HEK293 (cell line): ENCODE measurements around the gene ERH.

Source experiments
- GLI2 ChIP-seq: fragments of 450-650 bp; formaldehyde crosslinking; IDR thresholded peaks from 2 replicates; pipeline ENCODE4; 2017; ENCODE audit warnings: missing biosample characterization, missing genetic modification characterization, low read depth, borderline replicate concordance
- GLIS1 ChIP-seq: fragments of 450-650 bp; formaldehyde crosslinking; IDR thresholded peaks from 2 replicates; pipeline ENCODE4 v1.5.1; 2016; ENCODE audit warnings: missing biosample characterization, missing genetic modification characterization
- HOXD13 ChIP-seq: sonication (generic); formaldehyde crosslinking; IDR thresholded peaks from 2 replicates; pipeline ENCODE4 v1.8.0; 2022; ENCODE audit warnings: missing genetic modification reagents, borderline replicate concordance
- IKZF3 ChIP-seq: fragments of 450-650 bp; IDR thresholded peaks from 2 replicates; pipeline ENCODE4 v1.5.0; 2018; ENCODE audit warnings: missing biosample characterization, mild to moderate bottlenecking, missing genetic modification characterization, moderate library complexity
- KLF7 ChIP-seq: fragments of 450-650 bp; formaldehyde crosslinking; IDR thresholded peaks from 2 replicates; pipeline ENCODE4 v1.5.1; 2016; ENCODE audit warnings: missing biosample characterization, missing genetic modification characterization, borderline replicate concordance
- KLF8 ChIP-seq: fragments of 450-650 bp; formaldehyde crosslinking; IDR thresholded peaks from 2 replicates; pipeline ENCODE4 v1.5.1; 2016; ENCODE audit warnings: missing biosample characterization, missing genetic modification characterization
- OSR2 ChIP-seq: fragments of 450-650 bp; formaldehyde crosslinking; IDR thresholded peaks from 2 replicates; pipeline ENCODE4 v1.5.1; 2016; ENCODE audit warnings: missing biosample characterization, missing genetic modification characterization
- PRDM1 ChIP-seq: fragments of 450-650 bp; formaldehyde crosslinking; IDR thresholded peaks from 2 replicates; pipeline ENCODE4; 2016; ENCODE audit warnings: missing biosample characterization, missing genetic modification characterization
- SP2 ChIP-seq: fragments of 450-650 bp; formaldehyde crosslinking; IDR thresholded peaks from 2 replicates; pipeline ENCODE4 v1.5.1; 2016; ENCODE audit warnings: missing biosample characterization, missing genetic modification characterization
- TCF7L2 ChIP-seq: IDR thresholded peaks from 2 replicates; pipeline ENCODE4 v1.6.1; 2011; ENCODE audit warnings: low read depth, mild to moderate bottlenecking, inconsistent platforms, low read length, moderate library complexity, borderline replicate concordance
- ZBTB20 ChIP-seq: fragments of 450-650 bp; formaldehyde crosslinking; IDR thresholded peaks from 2 replicates; pipeline ENCODE4 v1.5.1; 2016; ENCODE audit warnings: missing biosample characterization, missing genetic modification characterization
- ZEB2 ChIP-seq: fragments of 450-650 bp; formaldehyde crosslinking; IDR thresholded peaks from 2 replicates; pipeline ENCODE4 v1.5.1; 2016; ENCODE audit warnings: missing biosample characterization, missing genetic modification characterization
- ZFHX2 ChIP-seq: fragments of 450-650 bp; formaldehyde crosslinking; conservative IDR thresholded peaks from 2 replicates; pipeline ENCODE4 v1.5.1; 2016; ENCODE audit warnings: missing biosample characterization, missing genetic modification characterization
- ZFP41 ChIP-seq: fragments of 450-650 bp; formaldehyde crosslinking; IDR thresholded peaks from 2 replicates; pipeline ENCODE4 v1.5.1; 2016; ENCODE audit warnings: missing biosample characterization, missing genetic modification characterization, borderline replicate concordance
- ZNF169 ChIP-seq: fragments of 450-650 bp; formaldehyde crosslinking; IDR thresholded peaks from 2 replicates; pipeline ENCODE4 v1.5.1; 2016; ENCODE audit warnings: missing biosample characterization, missing genetic modification characterization
- ZNF214 ChIP-seq: fragments of 450-650 bp; formaldehyde crosslinking; IDR thresholded peaks from 2 replicates; pipeline ENCODE4 v1.5.1; 2017; ENCODE audit warnings: missing biosample characterization, mild to moderate bottlenecking, missing genetic modification characterization, borderline replicate concordance
- ZNF324 ChIP-seq: fragments of 450-650 bp; formaldehyde crosslinking; IDR thresholded peaks from 2 replicates; pipeline ENCODE4 v1.5.1; 2016; ENCODE audit warnings: missing biosample characterization, missing genetic modification characterization
- ZNF366 ChIP-seq: fragments of 450-650 bp; formaldehyde crosslinking; conservative IDR thresholded peaks from 2 replicates; pipeline ENCODE4 v1.5.1; 2016; ENCODE audit warnings: missing biosample characterization, missing genetic modification characterization
- ZNF48 ChIP-seq: fragments of 450-650 bp; formaldehyde crosslinking; IDR thresholded peaks from 2 replicates; pipeline ENCODE4 v1.5.1; 2016; ENCODE audit warnings: missing biosample characterization, missing genetic modification characterization
- ZNF501 ChIP-seq: fragments of 450-650 bp; formaldehyde crosslinking; IDR thresholded peaks from 2 replicates; pipeline ENCODE4 v1.5.1; 2016; ENCODE audit warnings: missing biosample characterization, missing genetic modification characterization
- ZNF530 ChIP-seq: fragments of 450-650 bp; formaldehyde crosslinking; IDR thresholded peaks from 2 replicates; pipeline ENCODE4 v1.5.1; 2016; ENCODE audit warnings: low read depth, missing biosample characterization, missing genetic modification characterization
- ZNF548 ChIP-seq: fragments of 450-650 bp; formaldehyde crosslinking; IDR thresholded peaks from 2 replicates; pipeline ENCODE4 v1.5.1; 2016; ENCODE audit warnings: missing biosample characterization, missing genetic modification characterization
- ZNF558 ChIP-seq: fragments of 450-650 bp; formaldehyde crosslinking; IDR thresholded peaks from 2 replicates; pipeline ENCODE4 v1.5.1; 2016; ENCODE audit warnings: missing biosample characterization, missing genetic modification characterization
- ZSCAN23 ChIP-seq: fragments of 450-650 bp; formaldehyde crosslinking; IDR thresholded peaks from 2 replicates; pipeline ENCODE4 v1.5.1; 2016; ENCODE audit warnings: missing biosample characterization, missing genetic modification characterization
- TF ChIP-seq, protein P1 (sequence below): fragments of 450-650 bp; formaldehyde crosslinking; optimal IDR thresholded peaks from 2 replicates; pipeline ENCODE3; 2016; ENCODE audit warnings: missing biosample characterization, mild to moderate bottlenecking, missing genetic modification characterization
- TF ChIP-seq, protein P2 (sequence below): fragments of 450-650 bp; formaldehyde crosslinking; IDR thresholded peaks from 2 replicates; pipeline ENCODE4 v1.5.1; 2016; ENCODE audit warnings: missing biosample characterization, missing genetic modification characterization
- TF ChIP-seq, protein P3 (sequence below): fragments of 450-650 bp; formaldehyde crosslinking; IDR thresholded peaks from 2 replicates; pipeline ENCODE4 v1.5.1; 2016; ENCODE audit warnings: missing biosample characterization, missing genetic modification characterization
- TF ChIP-seq, protein P4 (sequence below): fragments of 450-650 bp; formaldehyde crosslinking; IDR thresholded peaks from 2 replicates; pipeline ENCODE4 v1.5.1; 2017; ENCODE audit warnings: missing biosample characterization, missing genetic modification characterization
- TF ChIP-seq, protein P5 (sequence below): fragments of 450-650 bp; formaldehyde crosslinking; IDR thresholded peaks from 2 replicates; pipeline ENCODE4 v1.5.0; 2017; ENCODE audit warnings: missing biosample characterization, missing genetic modification characterization, borderline replicate concordance
- TF ChIP-seq, protein P6 (sequence below): fragments of 450-650 bp; formaldehyde crosslinking; IDR thresholded peaks from 2 replicates; pipeline ENCODE4 v1.5.1; 2016; ENCODE audit warnings: missing biosample characterization, missing genetic modification characterization

Gene ERH

DNA sequence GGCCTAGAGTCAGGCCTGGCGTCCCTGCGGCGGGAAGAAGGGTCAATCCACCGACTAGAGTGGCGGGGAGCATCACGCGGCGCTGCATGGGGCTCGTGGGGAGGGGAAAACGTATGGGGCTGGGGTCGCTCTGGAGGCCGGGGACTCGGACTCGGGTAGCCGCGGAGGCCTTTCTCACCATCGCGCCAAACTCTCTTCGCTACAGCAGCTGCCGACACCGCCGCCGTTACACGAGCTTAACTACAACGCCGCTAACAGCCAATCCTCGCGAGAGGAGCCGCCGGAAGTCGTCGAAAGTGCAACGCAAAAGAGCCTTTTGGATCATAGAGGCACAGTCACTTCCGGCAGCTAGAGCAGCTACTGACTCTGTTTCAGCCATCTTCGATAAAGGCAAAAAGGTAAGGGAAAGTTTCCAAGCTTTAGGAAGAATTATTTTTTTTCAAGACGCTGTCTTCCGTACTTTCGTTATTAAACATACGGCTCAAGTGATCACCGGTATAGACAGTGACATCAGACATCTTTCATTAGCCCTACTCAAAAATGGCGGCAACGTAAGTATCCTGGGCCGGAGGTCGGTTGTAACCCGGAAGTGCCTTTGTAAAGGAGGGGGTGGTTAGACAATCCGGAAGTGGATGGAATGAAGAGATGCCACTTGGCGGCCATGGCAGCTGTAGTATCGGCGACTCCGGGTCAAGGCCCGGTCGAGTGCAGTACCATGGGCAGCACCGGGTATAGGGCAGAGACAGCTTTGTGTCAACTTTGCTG is at the start of gene ERH, which contains the start of gene SLC39A9 (continued):
- TF ChIP-seq, protein P1, sequence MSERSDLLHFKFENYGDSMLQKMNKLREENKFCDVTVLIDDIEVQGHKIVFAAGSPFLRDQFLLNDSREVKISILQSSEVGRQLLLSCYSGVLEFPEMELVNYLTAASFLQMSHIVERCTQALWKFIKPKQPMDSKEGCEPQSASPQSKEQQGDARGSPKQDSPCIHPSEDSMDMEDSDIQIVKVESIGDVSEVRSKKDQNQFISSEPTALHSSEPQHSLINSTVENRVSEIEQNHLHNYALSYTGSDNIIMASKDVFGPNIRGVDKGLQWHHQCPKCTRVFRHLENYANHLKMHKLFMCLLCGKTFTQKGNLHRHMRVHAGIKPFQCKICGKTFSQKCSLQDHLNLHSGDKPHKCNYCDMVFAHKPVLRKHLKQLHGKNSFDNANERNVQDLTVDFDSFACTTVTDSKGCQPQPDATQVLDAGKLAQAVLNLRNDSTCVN (tag by site-specific recombination) = peak; percentile 59
- TF ChIP-seq IKZF3 (tag by site-specific recombination) = no peak
- TF ChIP-seq, protein P2, sequence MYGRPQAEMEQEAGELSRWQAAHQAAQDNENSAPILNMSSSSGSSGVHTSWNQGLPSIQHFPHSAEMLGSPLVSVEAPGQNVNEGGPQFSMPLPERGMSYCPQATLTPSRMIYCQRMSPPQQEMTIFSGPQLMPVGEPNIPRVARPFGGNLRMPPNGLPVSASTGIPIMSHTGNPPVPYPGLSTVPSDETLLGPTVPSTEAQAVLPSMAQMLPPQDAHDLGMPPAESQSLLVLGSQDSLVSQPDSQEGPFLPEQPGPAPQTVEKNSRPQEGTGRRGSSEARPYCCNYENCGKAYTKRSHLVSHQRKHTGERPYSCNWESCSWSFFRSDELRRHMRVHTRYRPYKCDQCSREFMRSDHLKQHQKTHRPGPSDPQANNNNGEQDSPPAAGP = no peak; the same call in 1 of the 2 replicates
- 0 out of 2 replicates have a peak, but pooled peaks have one; percentile 32 for TF ChIP-seq ZNF501 (tag by site-specific recombination)
- TF ChIP-seq TCF7L2 = no peak
- TF ChIP-seq, protein P3, sequence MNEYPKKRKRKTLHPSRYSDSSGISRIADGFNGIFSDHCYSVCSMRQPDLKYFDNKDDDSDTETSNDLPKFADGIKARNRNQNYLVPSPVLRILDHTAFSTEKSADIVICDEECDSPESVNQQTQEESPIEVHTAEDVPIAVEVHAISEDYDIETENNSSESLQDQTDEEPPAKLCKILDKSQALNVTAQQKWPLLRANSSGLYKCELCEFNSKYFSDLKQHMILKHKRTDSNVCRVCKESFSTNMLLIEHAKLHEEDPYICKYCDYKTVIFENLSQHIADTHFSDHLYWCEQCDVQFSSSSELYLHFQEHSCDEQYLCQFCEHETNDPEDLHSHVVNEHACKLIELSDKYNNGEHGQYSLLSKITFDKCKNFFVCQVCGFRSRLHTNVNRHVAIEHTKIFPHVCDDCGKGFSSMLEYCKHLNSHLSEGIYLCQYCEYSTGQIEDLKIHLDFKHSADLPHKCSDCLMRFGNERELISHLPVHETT (tag by site-specific recombination) = peak; percentile 97
- TF ChIP-seq ZNF169 (tag by site-specific recombination) = no peak
- TF ChIP-seq, protein P4, sequence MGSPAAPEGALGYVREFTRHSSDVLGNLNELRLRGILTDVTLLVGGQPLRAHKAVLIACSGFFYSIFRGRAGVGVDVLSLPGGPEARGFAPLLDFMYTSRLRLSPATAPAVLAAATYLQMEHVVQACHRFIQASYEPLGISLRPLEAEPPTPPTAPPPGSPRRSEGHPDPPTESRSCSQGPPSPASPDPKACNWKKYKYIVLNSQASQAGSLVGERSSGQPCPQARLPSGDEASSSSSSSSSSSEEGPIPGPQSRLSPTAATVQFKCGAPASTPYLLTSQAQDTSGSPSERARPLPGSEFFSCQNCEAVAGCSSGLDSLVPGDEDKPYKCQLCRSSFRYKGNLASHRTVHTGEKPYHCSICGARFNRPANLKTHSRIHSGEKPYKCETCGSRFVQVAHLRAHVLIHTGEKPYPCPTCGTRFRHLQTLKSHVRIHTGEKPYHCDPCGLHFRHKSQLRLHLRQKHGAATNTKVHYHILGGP (tag by site-specific recombination) = no peak
- TF ChIP-seq, protein P5, sequence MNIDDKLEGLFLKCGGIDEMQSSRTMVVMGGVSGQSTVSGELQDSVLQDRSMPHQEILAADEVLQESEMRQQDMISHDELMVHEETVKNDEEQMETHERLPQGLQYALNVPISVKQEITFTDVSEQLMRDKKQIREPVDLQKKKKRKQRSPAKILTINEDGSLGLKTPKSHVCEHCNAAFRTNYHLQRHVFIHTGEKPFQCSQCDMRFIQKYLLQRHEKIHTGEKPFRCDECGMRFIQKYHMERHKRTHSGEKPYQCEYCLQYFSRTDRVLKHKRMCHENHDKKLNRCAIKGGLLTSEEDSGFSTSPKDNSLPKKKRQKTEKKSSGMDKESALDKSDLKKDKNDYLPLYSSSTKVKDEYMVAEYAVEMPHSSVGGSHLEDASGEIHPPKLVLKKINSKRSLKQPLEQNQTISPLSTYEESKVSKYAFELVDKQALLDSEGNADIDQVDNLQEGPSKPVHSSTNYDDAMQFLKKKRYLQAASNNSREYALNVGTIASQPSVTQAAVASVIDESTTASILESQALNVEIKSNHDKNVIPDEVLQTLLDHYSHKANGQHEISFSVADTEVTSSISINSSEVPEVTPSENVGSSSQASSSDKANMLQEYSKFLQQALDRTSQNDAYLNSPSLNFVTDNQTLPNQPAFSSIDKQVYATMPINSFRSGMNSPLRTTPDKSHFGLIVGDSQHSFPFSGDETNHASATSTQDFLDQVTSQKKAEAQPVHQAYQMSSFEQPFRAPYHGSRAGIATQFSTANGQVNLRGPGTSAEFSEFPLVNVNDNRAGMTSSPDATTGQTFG (tag by site-specific recombination) = no peak
- peak; percentile 80 for TF ChIP-seq ZEB2 (tag by site-specific recombination)
- no peak for TF ChIP-seq GLIS1 (tag by site-specific recombination)
- no peak for TF ChIP-seq ZSCAN23 (tag by site-specific recombination)
- TF ChIP-seq HOXD13 (CRISPR knock-in tag) = no peak
- 0 out of 2 replicates have a peak, but pooled peaks have one; percentile 16 for TF ChIP-seq OSR2 (tag by site-specific recombination)
- no peak for TF ChIP-seq ZFP41
- 0 out of 2 replicates have a peak, but pooled peaks have one; percentile 29 for TF ChIP-seq ZNF366 (tag by site-specific recombination)
- peak; percentile 80 for TF ChIP-seq SP2 (tag by site-specific recombination)
- peak; percentile 73 for TF ChIP-seq KLF8 (tag by site-specific recombination)
- TF ChIP-seq PRDM1 (tag by site-specific recombination) = peak; percentile 35; the same call in 1 of the 2 replicates
- TF ChIP-seq ZNF214 (tag by site-specific recombination) = no peak
- TF ChIP-seq GLI2 (tag by site-specific recombination) = no peak
- TF ChIP-seq, protein P6, sequence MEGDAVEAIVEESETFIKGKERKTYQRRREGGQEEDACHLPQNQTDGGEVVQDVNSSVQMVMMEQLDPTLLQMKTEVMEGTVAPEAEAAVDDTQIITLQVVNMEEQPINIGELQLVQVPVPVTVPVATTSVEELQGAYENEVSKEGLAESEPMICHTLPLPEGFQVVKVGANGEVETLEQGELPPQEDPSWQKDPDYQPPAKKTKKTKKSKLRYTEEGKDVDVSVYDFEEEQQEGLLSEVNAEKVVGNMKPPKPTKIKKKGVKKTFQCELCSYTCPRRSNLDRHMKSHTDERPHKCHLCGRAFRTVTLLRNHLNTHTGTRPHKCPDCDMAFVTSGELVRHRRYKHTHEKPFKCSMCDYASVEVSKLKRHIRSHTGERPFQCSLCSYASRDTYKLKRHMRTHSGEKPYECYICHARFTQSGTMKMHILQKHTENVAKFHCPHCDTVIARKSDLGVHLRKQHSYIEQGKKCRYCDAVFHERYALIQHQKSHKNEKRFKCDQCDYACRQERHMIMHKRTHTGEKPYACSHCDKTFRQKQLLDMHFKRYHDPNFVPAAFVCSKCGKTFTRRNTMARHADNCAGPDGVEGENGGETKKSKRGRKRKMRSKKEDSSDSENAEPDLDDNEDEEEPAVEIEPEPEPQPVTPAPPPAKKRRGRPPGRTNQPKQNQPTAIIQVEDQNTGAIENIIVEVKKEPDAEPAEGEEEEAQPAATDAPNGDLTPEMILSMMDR (tag by site-specific recombination) = no peak
- peak; percentile 61; the same call in 1 of the 2 replicates for TF ChIP-seq ZNF558 (tag by site-specific recombination)
- peak; percentile 45 for TF ChIP-seq ZFHX2 (tag by site-specific recombination)
- TF ChIP-seq ZBTB20 (tag by site-specific recombination) = no peak
- no peak for TF ChIP-seq ZNF48 (tag by site-specific recombination)
- no peak for TF ChIP-seq ZNF548 (tag by site-specific recombination)
- no peak for TF ChIP-seq KLF7 (tag by site-specific recombination)
- TF ChIP-seq ZNF530 (tag by site-specific recombination) = no peak
- TF ChIP-seq ZNF324 (tag by site-specific recombination) = peak; percentile 78
